Erythroblast (primary cell): ENCODE measurements around the gene CPSF4.

Source experiments
- GATA1 ChIP-seq: IDR thresholded peaks from 2 replicates; pipeline ENCODE4 v1.6.1; 2011; ENCODE audit warnings: low read depth, mild to moderate bottlenecking, control low read depth, low read length, moderate library complexity
- POLR2A ChIP-seq: IDR thresholded peaks from 2 replicates; pipeline ENCODE4 v1.6.1; 2011; ENCODE audit warnings: mild to moderate bottlenecking, low read length

GRCh38 chr7:99446096-99446495, 7.4 kb downstream of the CPSF4 start:
- no peak for TF ChIP-seq POLR2A
- no peak for TF ChIP-seq GATA1
